ENCODE results near the gene HOXD12. TPM values are rescaled to one million over a fixed set of nuclear protein-coding genes. Genes with fewer than 3 reads are reported as not detected.

The HOXD12 gene
- total RNA-seq, 1 donor: not detected

- no peak for DNase-seq (ENCODE audit: low read depth)
- H3K4me3 ChIP-seq (ENCODE audit: low read depth, low read length): peak overlapping the region; percentile 63
- TF ChIP-seq CTCF (IDR thresholded peaks at IDR 0.05; ENCODE audit: insufficient read depth, low read depth, low read length): no peak
These were observed 3.6 kb downstream of the HOXD12 start for GRCh38 chr2:176103194-176103593.

GRCh38 chr2:176103742-176104315 is 4.2 kb downstream of the HOXD12 start:
- DNase-seq (ENCODE audit: low read depth): no peak
- no peak for TF ChIP-seq CTCF (IDR thresholded peaks at IDR 0.05; ENCODE audit: insufficient read depth, low read depth, low read length)
- H3K4me3 ChIP-seq (ENCODE audit: low read depth, low read length): peak overlapping the region; percentile 63

GRCh38 chr2:176104316-176105077 is 4.9 kb downstream of the HOXD12 start:
- no peak for TF ChIP-seq CTCF (IDR thresholded peaks at IDR 0.05; ENCODE audit: insufficient read depth, low read depth, low read length)
- DNase-seq (ENCODE audit: low read depth): peak; percentile 90
- peak overlapping the region; percentile 63 for H3K4me3 ChIP-seq (ENCODE audit: low read depth, low read length)

GRCh38 chr2:176105078-176105729 is 5.6 kb downstream of the HOXD12 start:
- DNase-seq (ENCODE audit: low read depth): peak; percentile 47
- H3K4me3 ChIP-seq (ENCODE audit: low read depth, low read length): peak overlapping the region; percentile 63
- no peak for TF ChIP-seq CTCF (IDR thresholded peaks at IDR 0.05; ENCODE audit: insufficient read depth, low read depth, low read length)

- H3K4me3 ChIP-seq (ENCODE audit: low read depth, low read length): peak overlapping the region; percentile 63
- peak; percentile 14 for DNase-seq (ENCODE audit: low read depth)
These were observed 6.4 kb downstream of the HOXD12 start for GRCh38 chr2:176105730-176106580.

More at GRCh38 chr2:176105730-176106580, 6.4 kb downstream of the HOXD12 start:
- no peak for TF ChIP-seq CTCF (IDR thresholded peaks at IDR 0.05; ENCODE audit: insufficient read depth, low read depth, low read length)

Data from fibroblast of villous mesenchyme (primary cell).